ENCODE measurements around the gene PGM2. TPM values are rescaled to one million over a fixed set of nuclear protein-coding genes. Genes with fewer than 3 reads are reported as not detected.
A peak's percentile ranks its signal among the peaks of the same experiment; 100 is the strongest.

PGM2 gene
- total and polyA plus RNA-seq, 10 of the 15 experiments (the other 5 are each of a cell fraction or from before 2014, with no cell fraction given), result 11.9 to 41.7 (median 37.1) TPM

DNA sequence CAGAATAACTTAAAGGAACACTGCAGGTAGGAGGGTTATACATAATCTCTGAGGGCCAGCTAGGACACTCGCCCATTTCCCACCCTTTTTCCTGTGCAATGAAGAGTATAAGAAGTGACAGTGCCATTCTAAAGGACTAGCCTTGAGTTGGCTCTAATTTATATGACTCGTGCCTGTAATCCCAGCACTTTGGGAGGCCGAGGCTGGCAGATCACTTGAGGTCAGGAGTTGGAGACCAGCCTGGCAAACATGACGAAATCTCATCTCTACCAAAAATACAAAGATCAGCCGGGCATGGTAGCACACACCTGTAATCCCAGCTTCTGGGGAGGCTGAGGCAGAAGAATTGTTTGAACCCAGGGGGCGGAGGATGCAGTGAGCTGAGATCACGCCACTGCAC is 68.8 kb downstream of the PGM2 start:
- no peak overlapping the region for H3K4me3 ChIP-seq
- BruUV-seq (replicated peaks), result no TSS peak
- no peaks in the 10 kb centered on the region for H4K20me1 ChIP-seq (ENCODE audit: control insufficient read depth, insufficient read depth)

More for the DNA sequence above, 68.8 kb downstream of the PGM2 start:
- no peaks in the 10 kb centered on the region for H3K9me3 ChIP-seq (replicated peaks; ENCODE audit: control insufficient read depth, insufficient read depth, low read length)
- ChIA-PET RAD21 (ENCODE audit: unreplicated experiment) (interaction anchor here (1.4 to 1.6 kb wide), 2 partner anchors 71 to 87 kb away, joined by 3 read pairs; no protein-coding TSS in a partner anchor), POLR2A (interaction anchor here (0.6 to 1.0 kb wide), 2 partner anchors 69 to 260 kb away, joined by 3 to 7 read pairs; no protein-coding TSS in a partner anchor), SMC1A (ENCODE audit: uncharacterized antibody, unreplicated experiment) (interaction anchor here (1.5 to 1.8 kb wide), 2 partner anchors 22 to 140 kb away, joined by 6 to 7 read pairs; no protein-coding TSS in a partner anchor), CTCF (interaction anchor here (1.3 to 2.2 kb wide), 3 partner anchors 14 to 140 kb away, joined by 3 to 10 read pairs (median 3); no protein-coding TSS in a partner anchor)
- no peak overlapping the region for H3K9ac ChIP-seq (ENCODE audit: control insufficient read depth, insufficient read depth, low read length)
- intact Hi-C loops (cut with micrococcal nuclease; ENCODE audit: unreplicated experiment), result loop anchor here (10.0 kb wide), 1 partner anchor 420 kb away; no protein-coding TSS in a partner anchor
- peaks cover 0 to 3% of the 10 kb centered on the region in 2 experiments; a peak in 1 of 4 replicates for H3K36me3 ChIP-seq (ENCODE audit: control insufficient read depth in 2 of 2, insufficient read depth in 2 of 2, low read length in 1 of 2)
- ATAC-seq (no peak), DNase-seq (ENCODE audit: low read depth, low spot score) (no peak), FAIRE-seq (no peak)
- no peak overlapping the region for H2AFZ ChIP-seq (ENCODE audit: control insufficient read depth, low read depth, low read length)
- 87% methylated on average over 7 of the region's 7 CpGs for WGBS (ENCODE audit: insufficient coverage, insufficient replicate concordance, low lambda C conversion rate, missing lambda C conversion rate)
- no peak for TF ChIP-seq TARDBP (IDR thresholded peaks at IDR 0.05; ENCODE audit: borderline replicate concordance)
- TF ChIP-seq, protein P1, sequence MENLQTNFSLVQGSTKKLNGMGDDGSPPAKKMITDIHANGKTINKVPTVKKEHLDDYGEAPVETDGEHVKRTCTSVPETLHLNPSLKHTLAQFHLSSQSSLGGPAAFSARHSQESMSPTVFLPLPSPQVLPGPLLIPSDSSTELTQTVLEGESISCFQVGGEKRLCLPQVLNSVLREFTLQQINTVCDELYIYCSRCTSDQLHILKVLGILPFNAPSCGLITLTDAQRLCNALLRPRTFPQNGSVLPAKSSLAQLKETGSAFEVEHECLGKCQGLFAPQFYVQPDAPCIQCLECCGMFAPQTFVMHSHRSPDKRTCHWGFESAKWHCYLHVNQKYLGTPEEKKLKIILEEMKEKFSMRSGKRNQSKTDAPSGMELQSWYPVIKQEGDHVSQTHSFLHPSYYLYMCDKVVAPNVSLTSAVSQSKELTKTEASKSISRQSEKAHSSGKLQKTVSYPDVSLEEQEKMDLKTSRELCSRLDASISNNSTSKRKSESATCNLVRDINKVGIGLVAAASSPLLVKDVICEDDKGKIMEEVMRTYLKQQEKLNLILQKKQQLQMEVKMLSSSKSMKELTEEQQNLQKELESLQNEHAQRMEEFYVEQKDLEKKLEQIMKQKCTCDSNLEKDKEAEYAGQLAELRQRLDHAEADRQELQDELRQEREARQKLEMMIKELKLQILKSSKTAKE (IDR thresholded peaks at IDR 0.05; ENCODE audit: low read depth, poor library complexity, severe bottlenecking), result no peak
- TF ChIP-seq STAT3 (IDR thresholded peaks at IDR 0.05; ENCODE audit: low read depth, low read length), result no peak
- TF ChIP-seq POU2F2 (IDR thresholded peaks at IDR 0.05; ENCODE audit: borderline replicate concordance, low read depth, low read length), result no peak
- TF ChIP-seq FOS (IDR thresholded peaks at IDR 0.05; ENCODE audit: borderline replicate concordance, extremely low read depth, insufficient read length), result no peak
- TF ChIP-seq, protein P2, sequence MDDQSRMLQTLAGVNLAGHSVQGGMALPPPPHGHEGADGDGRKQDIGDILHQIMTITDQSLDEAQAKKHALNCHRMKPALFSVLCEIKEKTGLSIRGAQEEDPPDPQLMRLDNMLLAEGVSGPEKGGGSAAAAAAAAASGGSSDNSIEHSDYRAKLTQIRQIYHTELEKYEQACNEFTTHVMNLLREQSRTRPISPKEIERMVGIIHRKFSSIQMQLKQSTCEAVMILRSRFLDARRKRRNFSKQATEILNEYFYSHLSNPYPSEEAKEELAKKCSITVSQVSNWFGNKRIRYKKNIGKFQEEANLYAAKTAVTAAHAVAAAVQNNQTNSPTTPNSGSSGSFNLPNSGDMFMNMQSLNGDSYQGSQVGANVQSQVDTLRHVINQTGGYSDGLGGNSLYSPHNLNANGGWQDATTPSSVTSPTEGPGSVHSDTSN (IDR thresholded peaks at IDR 0.05; ENCODE audit: insufficient replicate concordance, low read depth, low read length), result no peak
- TF ChIP-seq, protein P3, sequence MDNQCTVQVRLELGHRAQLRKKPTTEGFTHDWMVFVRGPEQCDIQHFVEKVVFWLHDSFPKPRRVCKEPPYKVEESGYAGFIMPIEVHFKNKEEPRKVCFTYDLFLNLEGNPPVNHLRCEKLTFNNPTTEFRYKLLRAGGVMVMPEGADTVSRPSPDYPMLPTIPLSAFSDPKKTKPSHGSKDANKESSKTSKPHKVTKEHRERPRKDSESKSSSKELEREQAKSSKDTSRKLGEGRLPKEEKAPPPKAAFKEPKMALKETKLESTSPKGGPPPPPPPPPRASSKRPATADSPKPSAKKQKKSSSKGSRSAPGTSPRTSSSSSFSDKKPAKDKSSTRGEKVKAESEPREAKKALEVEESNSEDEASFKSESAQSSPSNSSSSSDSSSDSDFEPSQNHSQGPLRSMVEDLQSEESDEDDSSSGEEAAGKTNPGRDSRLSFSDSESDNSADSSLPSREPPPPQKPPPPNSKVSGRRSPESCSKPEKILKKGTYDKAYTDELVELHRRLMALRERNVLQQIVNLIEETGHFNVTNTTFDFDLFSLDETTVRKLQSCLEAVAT (IDR thresholded peaks at IDR 0.05), result no peak
- H3K79me2 ChIP-seq (ENCODE audit: control insufficient read depth, insufficient read depth, low read length), result peaks cover 24% of the 10 kb centered on the region
- in situ Hi-C loops (cut with MboI), result no loop called here
- no peaks in the 10 kb centered on the region for H3K27me3 ChIP-seq (replicated peaks in 1 of 2; ENCODE audit: control insufficient read depth in 2 of 2, insufficient read depth in 2 of 2, low read length in 1 of 2)
- H3K4me2 ChIP-seq (ENCODE audit: control insufficient read depth, insufficient read depth), result 0 out of 2 replicates have a peak overlapping the region, but pooled peaks have one; percentile 3
- no peak overlapping the region for H3K27ac ChIP-seq (ENCODE audit: control insufficient read depth, insufficient read depth)
- peaks cover 18% of the 10 kb centered on the region for H3K4me1 ChIP-seq (ENCODE audit: control insufficient read depth, insufficient read depth, low read length)
